ENCODE measurements around the gene OPN1LW. TPM values are rescaled to one million over a fixed set of nuclear protein-coding genes. Genes with fewer than 3 reads are reported as not detected.
"Not testable (repeated sequence)": the region's sequence is repeated elsewhere in the genome, so short reads cannot be mapped to it uniquely, and the experiment has no call there.

The OPN1LW gene
- total RNA-seq, 1 donor from 2014 or later = 0.13 TPM

DNA sequence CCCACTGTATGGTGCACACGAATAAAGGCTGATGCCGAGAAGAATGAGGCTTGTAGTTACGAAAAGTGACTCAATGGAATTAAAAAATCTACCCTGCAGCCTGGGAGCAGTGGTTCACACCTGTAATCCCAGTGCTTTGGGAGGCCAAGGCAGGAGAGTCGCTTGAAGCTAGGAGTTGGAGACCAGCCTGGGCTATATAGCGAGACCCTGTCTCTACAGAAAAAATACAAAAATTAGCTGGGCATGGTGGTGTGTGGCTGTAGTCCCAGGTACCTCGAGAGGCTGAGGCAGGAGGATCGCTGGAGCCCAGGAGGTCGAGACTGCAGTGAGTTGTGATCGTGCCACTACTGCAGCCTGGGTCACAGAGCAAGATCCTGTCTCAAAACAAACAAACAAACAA lies 11.7 kb upstream of the OPN1LW start:
- DNase-seq (ENCODE audit: low read depth in 2 of 2) = no peak

DNA sequence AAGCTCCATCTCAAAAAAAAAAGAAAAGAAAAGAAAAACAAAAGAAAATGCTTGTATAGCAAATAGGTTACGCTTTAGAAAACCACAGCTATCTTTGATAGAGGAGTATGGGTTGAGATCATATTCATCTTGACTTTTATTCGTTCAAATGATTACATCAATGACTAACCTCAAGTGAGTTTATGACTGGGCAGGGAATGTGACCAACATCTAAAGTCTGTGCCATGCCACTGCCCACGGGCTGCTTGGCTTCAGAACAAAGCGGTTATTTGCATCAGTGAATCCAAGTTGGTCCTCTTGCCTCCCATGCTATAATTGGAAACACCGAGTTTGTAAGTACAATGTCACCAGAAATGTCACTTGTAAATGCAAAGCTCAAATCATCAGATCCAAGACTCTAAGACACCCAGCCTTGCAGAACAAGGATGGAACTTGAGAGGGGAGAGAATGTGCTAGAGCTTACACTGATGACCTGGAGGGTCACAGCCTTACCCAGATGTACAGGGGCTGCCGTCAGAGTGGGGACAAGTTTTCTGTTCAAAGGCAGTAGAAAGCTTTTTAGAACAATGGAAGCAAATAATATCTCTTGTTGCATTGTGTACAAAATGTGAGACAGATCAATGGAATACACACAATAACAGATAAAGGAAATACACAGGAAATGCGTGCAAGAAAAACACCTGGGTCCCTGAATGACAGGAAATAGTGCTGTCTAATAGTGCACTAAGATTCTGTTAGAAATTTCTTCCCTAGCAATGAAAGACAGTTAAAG lies 8.4 kb upstream of the OPN1LW start:
- DNase-seq (ENCODE audit: low read depth in 2 of 2) = peak in 1 of 2 donors; percentile 5

DNA sequence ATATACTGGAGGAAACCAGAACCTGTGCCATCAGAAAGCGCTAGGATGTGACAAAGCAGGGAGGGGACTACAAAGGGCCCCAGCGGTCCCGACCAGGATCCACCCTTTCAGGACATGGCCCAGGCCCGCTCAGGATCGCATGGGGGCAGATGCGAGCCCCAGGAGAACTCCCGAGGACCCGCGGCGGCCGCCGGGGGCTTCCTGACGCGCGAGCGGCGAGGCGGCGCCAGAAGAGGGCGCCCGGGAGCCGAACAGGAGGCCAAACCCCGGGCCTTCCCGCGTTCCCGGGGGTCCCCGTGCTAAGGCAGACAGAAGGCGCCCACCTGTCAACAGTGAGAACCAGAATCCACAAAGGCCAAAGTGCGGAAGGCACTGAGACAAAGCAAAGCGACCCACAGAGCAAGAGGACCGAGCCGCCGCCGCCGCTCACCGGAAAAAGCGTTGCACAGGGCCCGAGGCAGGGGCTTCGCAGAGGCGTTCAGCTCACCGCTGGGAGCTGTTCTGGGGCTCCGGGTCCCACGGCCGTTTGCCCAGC lies 7.3 kb upstream of the OPN1LW start:
- peak; percentile 54 to 74 for DNase-seq (ENCODE audit: low read depth in 2 of 2)

DNA sequence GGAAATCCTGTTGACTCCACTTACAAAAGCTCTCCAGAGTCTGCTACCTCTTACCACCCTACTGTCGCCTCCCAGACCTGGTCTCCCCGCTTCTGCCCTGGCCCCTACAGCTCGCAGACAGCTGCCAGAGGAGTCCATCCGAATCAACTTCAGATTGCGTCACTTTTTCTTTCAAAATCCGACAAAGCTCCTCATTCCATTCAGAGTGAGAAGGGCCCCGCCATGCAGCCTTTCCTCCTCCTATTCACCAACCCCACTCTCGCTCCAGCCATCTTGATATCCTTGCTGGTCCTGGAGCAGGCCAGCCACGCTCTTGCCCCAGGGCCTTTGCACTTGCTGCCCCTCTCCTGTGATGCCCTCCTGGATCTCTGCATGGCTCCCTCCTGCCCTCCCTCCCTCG lies 5.2 kb upstream of the OPN1LW start:
- DNase-seq (ENCODE audit: low read depth in 2 of 2) = no peak

DNA sequence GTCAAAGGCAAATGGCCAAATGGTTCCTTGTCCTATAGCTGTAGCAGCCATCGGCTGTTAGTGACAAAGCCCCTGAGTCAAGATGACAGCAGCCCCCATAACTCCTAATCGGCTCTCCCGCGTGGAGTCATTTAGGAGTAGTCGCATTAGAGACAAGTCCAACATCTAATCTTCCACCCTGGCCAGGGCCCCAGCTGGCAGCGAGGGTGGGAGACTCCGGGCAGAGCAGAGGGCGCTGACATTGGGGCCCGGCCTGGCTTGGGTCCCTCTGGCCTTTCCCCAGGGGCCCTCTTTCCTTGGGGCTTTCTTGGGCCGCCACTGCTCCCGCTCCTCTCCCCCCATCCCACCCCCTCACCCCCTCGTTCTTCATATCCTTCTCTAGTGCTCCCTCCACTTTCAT lies 3.8 kb upstream of the OPN1LW start:
- DNase-seq (ENCODE audit: low read depth in 2 of 2) = no peak

DNA sequence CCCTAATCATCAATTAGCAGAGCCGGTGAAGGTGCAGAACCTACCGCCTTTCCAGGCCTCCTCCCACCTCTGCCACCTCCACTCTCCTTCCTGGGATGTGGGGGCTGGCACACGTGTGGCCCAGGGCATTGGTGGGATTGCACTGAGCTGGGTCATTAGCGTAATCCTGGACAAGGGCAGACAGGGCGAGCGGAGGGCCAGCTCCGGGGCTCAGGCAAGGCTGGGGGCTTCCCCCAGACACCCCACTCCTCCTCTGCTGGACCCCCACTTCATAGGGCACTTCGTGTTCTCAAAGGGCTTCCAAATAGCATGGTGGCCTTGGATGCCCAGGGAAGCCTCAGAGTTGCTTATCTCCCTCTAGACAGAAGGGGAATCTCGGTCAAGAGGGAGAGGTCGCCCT lies 3.3 kb upstream of the OPN1LW start:
- DNase-seq (ENCODE audit: low read depth in 2 of 2) = no peak

DNA sequence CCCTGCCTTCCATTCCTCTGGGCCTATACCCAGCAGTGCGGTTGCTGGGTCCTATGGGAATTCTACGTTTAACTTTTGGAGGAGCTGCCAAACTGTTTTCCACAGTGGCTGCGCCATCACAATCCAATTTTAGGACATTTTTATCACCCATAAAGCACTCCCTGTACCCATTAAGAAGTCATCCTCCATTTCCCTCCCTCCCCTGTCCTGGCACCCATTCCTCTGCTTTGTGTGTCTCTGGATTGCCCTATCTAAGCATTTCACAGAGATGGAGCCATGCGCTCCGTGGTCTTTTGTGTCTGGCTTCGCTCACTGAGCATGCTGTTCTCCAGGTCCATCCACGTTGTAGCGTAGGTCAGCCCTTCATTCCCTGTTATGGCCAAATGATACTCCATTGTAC lies 1.7 kb upstream of the OPN1LW start:
- no peak for DNase-seq (ENCODE audit: low read depth in 2 of 2)

DNA sequence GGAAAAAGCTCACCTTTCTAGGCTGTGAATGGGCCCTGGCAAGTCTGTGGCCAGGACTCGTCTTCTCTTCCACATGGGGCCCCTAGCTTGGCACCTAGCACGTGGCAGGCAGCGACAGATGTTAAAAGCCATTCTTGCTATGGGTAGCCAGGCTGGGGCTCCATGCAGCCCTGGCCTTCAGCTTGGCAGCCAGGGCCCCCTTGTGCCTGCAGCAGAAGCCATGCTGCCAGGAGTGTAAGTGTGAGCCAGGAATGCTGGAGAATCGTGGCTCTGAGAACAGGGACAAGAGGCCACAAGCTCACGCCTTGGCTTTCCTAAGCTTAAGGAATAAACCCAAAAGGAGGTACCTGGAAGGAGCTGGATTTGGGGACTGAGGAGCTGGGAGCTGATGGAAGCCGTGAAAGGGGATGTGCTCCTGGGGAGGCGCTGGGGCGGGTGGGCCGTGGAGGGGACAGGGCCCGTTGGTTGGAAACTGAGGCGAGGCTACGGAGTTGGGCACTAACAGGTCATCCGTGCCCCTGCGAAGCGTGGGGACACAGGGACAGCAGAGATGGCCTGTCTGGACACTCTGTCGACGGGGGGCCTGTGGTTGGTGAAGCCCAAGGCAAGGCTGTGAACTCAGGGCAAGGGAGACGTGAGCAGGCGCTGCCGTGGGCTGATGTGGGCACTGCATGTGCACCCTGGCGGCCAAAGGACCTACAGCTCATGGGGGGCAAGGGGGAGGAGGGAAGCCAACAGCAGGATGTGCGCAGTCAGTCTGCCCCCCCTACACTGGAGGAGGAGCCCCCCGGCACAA lies 895 bp upstream of the OPN1LW start:
- no peak for DNase-seq (ENCODE audit: low read depth in 2 of 2)

DNA sequence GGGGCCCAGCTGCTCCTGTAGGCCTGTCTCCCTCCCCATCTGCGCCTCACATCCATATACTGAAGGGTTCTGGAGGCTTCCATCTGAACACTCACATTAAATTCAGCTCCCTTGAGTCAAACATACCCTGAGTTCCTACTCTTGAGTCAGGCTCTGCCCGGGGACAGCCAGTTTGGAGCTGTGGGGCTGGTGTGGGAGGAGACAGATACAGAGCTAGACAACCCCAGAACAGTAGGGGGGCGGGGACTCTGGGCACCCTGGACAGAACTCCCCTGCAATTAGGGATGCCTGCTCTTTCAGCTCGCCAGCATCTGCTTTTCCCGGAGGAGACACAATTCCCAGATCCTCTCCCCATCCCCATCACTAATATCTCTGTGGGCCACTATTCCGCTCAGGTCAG lies 7.0 kb downstream of the OPN1LW start:
- not testable (repeated sequence) for DNase-seq (ENCODE audit: low read depth in 2 of 2)

DNA sequence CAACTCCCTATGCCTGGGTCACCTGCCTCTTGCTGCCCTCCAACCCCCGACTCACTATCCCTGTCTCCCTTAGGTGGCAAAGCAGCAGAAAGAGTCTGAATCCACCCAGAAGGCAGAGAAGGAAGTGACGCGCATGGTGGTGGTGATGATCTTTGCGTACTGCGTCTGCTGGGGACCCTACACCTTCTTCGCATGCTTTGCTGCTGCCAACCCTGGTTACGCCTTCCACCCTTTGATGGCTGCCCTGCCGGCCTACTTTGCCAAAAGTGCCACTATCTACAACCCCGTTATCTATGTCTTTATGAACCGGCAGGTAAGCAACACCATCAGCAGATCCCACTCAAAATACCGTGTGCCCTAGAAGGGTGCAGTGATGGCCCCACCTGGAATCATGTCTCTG lies 12.2 kb downstream of the OPN1LW start:
- not testable (repeated sequence) for DNase-seq (ENCODE audit: low read depth in 2 of 2)

DNA sequence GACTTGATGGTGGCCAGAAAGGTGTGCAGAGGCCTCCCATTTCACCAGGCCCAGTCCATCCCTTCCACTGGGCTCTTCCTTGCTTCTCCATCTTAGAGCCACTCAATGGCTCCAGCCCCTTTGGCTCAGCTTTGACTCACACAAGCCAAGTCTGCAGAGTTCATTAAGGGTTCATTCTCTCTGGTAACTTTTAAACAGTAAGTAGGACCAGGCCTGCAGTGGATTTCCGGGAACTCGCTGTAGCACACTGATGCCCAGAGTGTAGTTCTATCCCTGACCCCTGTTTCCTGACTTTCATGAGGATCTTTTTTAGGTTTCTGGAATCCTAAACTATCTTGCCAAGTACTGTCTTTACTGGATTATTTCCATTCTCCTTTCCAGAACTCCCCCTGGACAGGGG lies 13.2 kb downstream of the OPN1LW start:
- not testable (repeated sequence) for DNase-seq (ENCODE audit: low read depth in 2 of 2)

DNA sequence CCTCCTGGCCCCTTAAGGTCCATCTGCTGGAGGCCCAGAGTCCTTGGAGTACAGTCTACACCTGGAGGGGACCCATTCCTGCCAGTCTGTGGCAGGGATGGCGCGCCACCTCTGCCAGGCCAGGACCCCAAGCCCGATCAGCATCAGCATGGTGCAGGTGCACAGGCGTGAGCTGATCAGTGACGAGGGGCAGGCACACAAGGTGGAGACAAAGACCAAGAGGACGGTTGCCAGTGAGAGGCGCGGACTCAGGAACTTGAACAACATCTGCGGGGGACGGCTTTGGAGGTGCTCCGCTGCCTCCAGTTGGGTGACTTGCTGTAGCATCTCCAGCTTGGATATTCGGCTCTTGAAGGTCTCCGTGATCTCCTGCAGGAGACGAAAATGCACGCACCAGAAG lies 15.3 kb downstream of the OPN1LW start:
- not testable (repeated sequence) for DNase-seq (ENCODE audit: low read depth in 2 of 2)

DNA sequence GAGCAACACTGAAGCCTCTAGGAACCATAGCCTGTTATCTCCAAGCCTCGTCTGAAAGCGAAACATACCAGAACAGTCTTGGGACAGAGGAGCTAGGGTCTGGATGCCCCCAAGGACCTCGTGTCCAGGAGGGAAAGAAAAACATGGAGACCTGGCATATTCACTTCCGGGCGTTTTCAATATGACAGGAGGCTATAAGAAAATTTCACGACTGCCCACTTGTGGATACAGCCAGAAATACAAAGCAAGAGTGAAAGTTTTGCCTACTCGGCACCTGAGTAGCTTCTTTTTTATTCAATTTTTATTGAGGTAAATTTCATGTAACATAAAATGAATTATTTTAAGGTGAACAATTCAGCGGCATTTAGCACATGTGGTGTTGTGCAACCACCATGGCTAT lies 20.9 kb downstream of the OPN1LW start:
- DNase-seq (ENCODE audit: low read depth in 2 of 2) = not testable (repeated sequence)

DNA sequence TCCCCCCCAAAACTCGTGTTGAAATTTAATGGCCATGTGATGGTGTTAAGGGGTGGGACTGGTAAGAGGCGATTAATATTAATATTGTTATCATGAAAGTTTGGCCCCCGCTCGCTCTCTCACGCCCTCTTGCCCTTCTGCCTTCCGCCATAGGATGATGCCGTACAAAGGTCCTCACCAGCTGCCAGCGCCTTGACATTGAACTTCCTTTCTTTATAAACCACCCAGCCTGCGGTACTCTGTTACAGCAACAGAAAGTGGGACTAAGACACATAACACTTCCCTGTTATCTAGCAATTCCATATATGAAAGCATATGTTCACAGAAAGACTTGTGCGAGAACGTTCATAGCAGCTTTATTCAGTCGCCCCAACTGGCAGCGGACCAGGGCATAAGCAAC lies 24.3 kb downstream of the OPN1LW start:
- not testable (repeated sequence) for DNase-seq (ENCODE audit: low read depth in 2 of 2)

DNA sequence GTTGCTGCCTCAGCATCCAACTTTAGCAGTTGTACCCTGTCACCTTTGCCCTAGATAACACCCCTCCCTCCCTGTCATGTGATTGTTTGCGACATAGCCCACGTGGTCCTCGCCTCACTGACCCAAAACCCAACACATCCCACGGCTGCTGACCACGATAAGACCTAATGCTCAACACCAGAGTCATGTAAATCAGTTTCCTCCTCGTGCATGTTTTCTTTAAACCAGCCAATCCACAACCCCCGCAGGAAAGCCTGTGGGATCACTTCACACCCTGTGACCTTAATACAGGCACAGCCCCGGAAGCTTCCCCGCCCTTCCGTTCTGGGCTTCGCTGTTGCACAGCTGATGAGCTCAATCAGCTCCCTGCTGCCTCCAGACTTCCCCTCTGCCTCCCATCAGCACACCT lies 28.5 kb downstream of the OPN1LW start:
- DNase-seq (ENCODE audit: low read depth in 2 of 2) = not testable (repeated sequence)

DNA sequence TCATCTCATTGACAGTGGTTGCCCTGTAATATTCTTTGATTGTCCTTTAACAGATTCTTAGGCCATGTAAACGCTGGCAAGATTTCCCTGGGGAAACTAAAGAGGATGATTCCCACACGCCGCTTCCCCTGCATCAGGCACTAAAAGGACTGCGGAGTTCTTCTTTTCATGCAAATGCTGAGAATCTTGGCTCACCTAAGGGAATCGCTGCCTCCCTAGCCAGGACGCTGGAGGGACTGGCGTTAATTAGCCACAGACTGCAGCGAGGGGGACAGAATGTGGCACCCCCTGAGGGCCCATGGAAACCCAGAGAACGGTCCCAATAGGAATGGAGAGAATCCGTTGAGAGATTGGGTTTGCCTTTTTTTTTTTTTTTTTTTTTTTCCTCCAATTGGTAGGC lies 30.3 kb downstream of the OPN1LW start:
- DNase-seq (ENCODE audit: low read depth in 2 of 2) = not testable (repeated sequence)

DNA sequence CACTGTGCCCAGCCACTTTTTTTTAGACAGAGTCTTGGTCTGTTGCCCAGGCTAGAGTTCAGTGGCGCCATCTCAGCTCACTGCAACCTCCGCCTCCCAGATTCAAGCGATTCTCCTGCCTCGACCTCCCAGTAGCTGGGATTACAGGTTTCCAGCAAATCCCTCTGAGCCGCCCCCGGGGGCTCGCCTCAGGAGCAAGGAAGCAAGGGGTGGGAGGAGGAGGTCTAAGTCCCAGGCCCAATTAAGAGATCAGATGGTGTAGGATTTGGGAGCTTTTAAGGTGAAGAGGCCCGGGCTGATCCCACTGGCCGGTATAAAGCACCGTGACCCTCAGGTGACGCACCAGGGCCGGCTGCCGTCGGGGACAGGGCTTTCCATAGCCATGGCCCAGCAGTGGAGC lies 38.3 kb downstream of the OPN1LW start, which contains the start of gene OPN1MW:
OPN1MW (plus strand) TSS at position 301 of the 400 bp plus-strand sequence; CDS start at position 383, 82 bp downstream.
- not testable (repeated sequence) for DNase-seq (ENCODE audit: low read depth in 2 of 2)

DNA sequence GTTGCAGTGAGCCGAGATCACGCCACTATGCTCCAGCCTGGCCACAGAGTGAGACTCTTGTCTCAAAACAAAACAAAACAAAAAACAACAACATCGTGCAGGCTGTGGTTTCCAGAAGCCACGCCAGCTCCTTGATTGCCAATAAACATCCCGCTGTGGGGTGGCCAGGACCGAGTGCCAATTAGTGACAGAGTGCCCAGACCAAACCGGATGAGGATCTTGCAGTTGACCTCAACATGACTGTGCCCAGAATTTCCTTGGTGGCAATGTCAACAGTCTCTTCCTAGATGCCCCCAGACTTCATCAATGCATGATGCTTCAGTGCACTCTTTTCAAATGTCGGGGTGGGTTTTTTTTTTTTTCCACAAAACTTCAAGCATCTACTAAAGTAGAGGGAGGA lies 39.8 kb downstream of the OPN1LW start:
- not testable (repeated sequence) for DNase-seq (ENCODE audit: low read depth in 2 of 2)

DNA sequence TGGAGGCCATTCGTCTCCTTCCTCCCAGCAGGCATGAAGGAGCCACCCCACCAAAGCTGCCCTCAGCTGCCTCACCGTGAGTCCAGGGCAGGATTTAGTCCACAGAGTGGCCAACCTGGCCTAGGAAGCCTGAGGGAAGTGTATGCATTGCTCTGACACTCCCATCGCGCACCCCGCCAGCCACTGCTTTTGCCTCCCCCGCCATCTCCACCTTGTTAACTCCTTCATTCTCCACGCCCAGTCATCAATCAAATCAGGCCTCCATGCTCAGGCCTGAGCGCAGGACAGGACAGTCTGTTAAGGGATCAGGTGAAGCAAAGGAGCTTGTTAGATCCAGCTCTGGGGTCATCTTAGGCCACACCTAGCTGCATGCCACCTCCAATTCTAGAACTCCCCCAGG lies 48.8 kb downstream of the OPN1LW start:
- DNase-seq (ENCODE audit: low read depth in 2 of 2) = not testable (repeated sequence)

DNA sequence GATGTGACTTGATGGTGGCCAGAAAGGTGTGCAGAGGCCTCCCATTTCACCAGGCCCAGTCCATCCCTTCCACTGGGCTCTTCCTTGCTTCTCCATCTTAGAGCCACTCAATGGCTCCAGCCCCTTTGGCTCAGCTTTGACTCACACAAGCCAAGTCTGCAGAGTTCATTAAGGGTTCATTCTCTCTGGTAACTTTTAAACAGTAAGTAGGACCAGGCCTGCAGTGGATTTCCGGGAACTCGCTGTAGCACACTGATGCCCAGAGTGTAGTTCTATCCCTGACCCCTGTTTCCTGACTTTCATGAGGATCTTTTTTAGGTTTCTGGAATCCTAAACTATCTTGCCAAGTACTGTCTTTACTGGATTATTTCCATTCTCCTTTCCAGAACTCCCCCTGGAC lies 50.3 kb downstream of the OPN1LW start:
- not testable (repeated sequence) for DNase-seq (ENCODE audit: low read depth in 2 of 2)

DNA sequence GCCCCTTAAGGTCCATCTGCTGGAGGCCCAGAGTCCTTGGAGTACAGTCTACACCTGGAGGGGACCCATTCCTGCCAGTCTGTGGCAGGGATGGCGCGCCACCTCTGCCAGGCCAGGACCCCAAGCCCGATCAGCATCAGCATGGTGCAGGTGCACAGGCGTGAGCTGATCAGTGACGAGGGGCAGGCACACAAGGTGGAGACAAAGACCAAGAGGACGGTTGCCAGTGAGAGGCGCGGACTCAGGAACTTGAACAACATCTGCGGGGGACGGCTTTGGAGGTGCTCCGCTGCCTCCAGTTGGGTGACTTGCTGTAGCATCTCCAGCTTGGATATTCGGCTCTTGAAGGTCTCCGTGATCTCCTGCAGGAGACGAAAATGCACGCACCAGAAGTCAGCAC lies 52.4 kb downstream of the OPN1LW start:
- not testable (repeated sequence) for DNase-seq (ENCODE audit: low read depth in 2 of 2)
